Hepatocyte (in vitro differentiated cells): Measurements from ENCODE around the gene ANKRD36.
"Not testable (repeated sequence)": the region's sequence is repeated elsewhere in the genome, so short reads cannot be mapped to it uniquely, and the experiment has no call there.

ENCODE experiments used
- EZH2 ChIP-seq: fragments of 200-600 bp; sonication (generic); IDR thresholded peaks from 2 replicates; pipeline ENCODE4 v1.6.1; 2016; ENCODE audit warnings: antibody characterized with exemption, mild to moderate bottlenecking, borderline replicate concordance
- EZH2phosphoT487 ChIP-seq: fragments of 200-600 bp; sonication (generic); IDR thresholded peaks from one replicate; pipeline ENCODE4 v1.6.1; 2018; ENCODE audit warnings: antibody characterized with exemption, mild to moderate bottlenecking, low read depth, moderate library complexity; ENCODE audit not compliant: unreplicated experiment, severe bottlenecking
- TF ChIP-seq, protein P1 (sequence below): fragments of 200-600 bp; sonication (generic); IDR thresholded peaks from 2 replicates; pipeline ENCODE4 v1.5.1; 2016; ENCODE audit warnings: antibody characterized with exemption, mild to moderate bottlenecking; ENCODE audit not compliant: poor library complexity

- TF ChIP-seq, protein P1, sequence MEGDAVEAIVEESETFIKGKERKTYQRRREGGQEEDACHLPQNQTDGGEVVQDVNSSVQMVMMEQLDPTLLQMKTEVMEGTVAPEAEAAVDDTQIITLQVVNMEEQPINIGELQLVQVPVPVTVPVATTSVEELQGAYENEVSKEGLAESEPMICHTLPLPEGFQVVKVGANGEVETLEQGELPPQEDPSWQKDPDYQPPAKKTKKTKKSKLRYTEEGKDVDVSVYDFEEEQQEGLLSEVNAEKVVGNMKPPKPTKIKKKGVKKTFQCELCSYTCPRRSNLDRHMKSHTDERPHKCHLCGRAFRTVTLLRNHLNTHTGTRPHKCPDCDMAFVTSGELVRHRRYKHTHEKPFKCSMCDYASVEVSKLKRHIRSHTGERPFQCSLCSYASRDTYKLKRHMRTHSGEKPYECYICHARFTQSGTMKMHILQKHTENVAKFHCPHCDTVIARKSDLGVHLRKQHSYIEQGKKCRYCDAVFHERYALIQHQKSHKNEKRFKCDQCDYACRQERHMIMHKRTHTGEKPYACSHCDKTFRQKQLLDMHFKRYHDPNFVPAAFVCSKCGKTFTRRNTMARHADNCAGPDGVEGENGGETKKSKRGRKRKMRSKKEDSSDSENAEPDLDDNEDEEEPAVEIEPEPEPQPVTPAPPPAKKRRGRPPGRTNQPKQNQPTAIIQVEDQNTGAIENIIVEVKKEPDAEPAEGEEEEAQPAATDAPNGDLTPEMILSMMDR, result not testable (repeated sequence)
- not testable (repeated sequence) for TF ChIP-seq EZH2, EZH2phosphoT487
These were observed 53.6 kb downstream of the ANKRD36 start for GRCh38 chr2:97166548-97166947.
